Vagina (tissue), 2 donors: ENCODE data around the gene TMEM150A. TPM values are rescaled to one million over a fixed set of nuclear protein-coding genes. Genes with fewer than 3 reads are reported as not detected.
A peak's percentile ranks its signal among the peaks of the same experiment; 100 is the strongest.
"Not testable (repeated sequence)": the region's sequence is repeated elsewhere in the genome, so short reads cannot be mapped to it uniquely, and the experiment has no call there.

Source experiments
- DNase-seq, 2 donors: peaks; one replicate each; pipeline ENCODE4 v3.0.0-alpha.2; 2017; ENCODE audit errors: extremely low spot score in 2 of 2
- H3K27ac ChIP-seq: fragments of 200-600 bp; sonication (generic); one replicate; pipeline ENCODE4 v1.5.1; 2019
- H3K27me3 ChIP-seq: fragments of 200-600 bp; sonication (generic); one replicate; pipeline ENCODE4 v1.5.1; 2019
- H3K36me3 ChIP-seq, 2 donors: fragments of 200-600 bp; sonication (generic); one replicate each; pipeline ENCODE4 v1.5.1; 2017 to 2019
- H3K4me1 ChIP-seq: fragments of 200-600 bp; sonication (generic); one replicate; pipeline ENCODE4 v1.5.1; 2019
- H3K4me3 ChIP-seq, 2 donors: fragments of 200-600 bp; sonication (generic); 1 replicate in 1 of 2; 2 replicates in 1 of 2; pipeline ENCODE4 v1.5.1; 2016 to 2019
- H3K9me3 ChIP-seq: fragments of 200-600 bp; sonication (generic); one replicate; pipeline ENCODE4 v1.5.1; 2019
- CTCF ChIP-seq, 3 experiments: fragments of 450-650 bp in 2 of 3; fragments of 200-600 bp in 1 of 3; sonication (generic) in 1 of 3; IDR thresholded peaks; one replicate each; pipeline ENCODE4 v1.5.1; 2017 to 2019; ENCODE audit warnings: antibody characterized with exemption in 3 of 3, mild to moderate bottlenecking in 2 of 3, moderate library complexity in 2 of 3
- POLR2A ChIP-seq, 2 donors: fragments of 450-650 bp; IDR thresholded peaks; one replicate each; pipeline ENCODE4 v1.6.1; 2017; ENCODE audit warnings: antibody characterized with exemption in 2 of 2, mild to moderate bottlenecking in 2 of 2, moderate library complexity in 2 of 2
- POLR2AphosphoS5 ChIP-seq, 2 donors: sonication (generic); formaldehyde crosslinking; IDR thresholded peaks; one replicate each; pipeline ENCODE4 v1.9.0; 2017; ENCODE audit warnings: antibody characterized with exemption in 2 of 2, mild to moderate bottlenecking in 2 of 2, low read depth in 1 of 2; ENCODE audit not compliant: insufficient read depth in 1 of 2
- intact Hi-C: fragments of 100-400 bp; cut with DNase I; formaldehyde crosslinking; loops from one replicate; pipeline ENCODE4 v1.15.1; 2023
- total RNA-seq: library from RNA; depleted of rRNA; stranded (reverse); fragments of >200 nt; gene quantifications from one replicate; pipeline ENCODE4 v1.2.3, GENCODE V29; 2016

TMEM150A gene
- total RNA-seq, 1 donor from 2014 or later, result 22.6 TPM

GRCh38 chr2:85594715-85595300 is 7.7 kb downstream of the TMEM150A start:
- H3K4me1 ChIP-seq, result peaks cover 48% of the 10 kb centered on the region

GRCh38 chr2:85593023-85593422 is 9.5 kb downstream of the TMEM150A start:
- no peak for DNase-seq
- TF ChIP-seq POLR2A (IDR thresholded peaks at IDR 0.05) (no peak), POLR2AphosphoS5 (IDR thresholded peaks at IDR 0.05; ENCODE audit: insufficient read depth in 1 of 2, low read depth in 1 of 2) (no peak), CTCF (IDR thresholded peaks at IDR 0.05) (no peak)
- Histone ChIP-seq H3K4me1 (peaks cover 63% of the 10 kb centered on the region), H3K27me3 (no peaks in the 10 kb centered on the region), H3K4me3 (no peak overlapping the region), H3K36me3 (peaks cover 0 to 9% of the 10 kb centered on the region in 2 donors), H3K27ac (no peak overlapping the region), H3K9me3 (no peaks in the 10 kb centered on the region)
- intact Hi-C loops, result no loop called here

More at GRCh38 chr2:85594715-85595300, 7.7 kb downstream of the TMEM150A start:
- H3K36me3 ChIP-seq, result peaks cover 0 to 17% of the 10 kb centered on the region in 2 donors
- H3K27ac ChIP-seq, result peak overlapping the region; percentile 90
- no peaks in the 10 kb centered on the region for H3K9me3 ChIP-seq
- DNase-seq, result no peak
- peak overlapping the region; percentile 85 to 95 for H3K4me3 ChIP-seq
- intact Hi-C loops, result no loop called here
- no peaks in the 10 kb centered on the region for H3K27me3 ChIP-seq
- TF ChIP-seq POLR2AphosphoS5 (IDR thresholded peaks at IDR 0.05; ENCODE audit: insufficient read depth in 1 of 2, low read depth in 1 of 2) (no peak), CTCF (IDR thresholded peaks at IDR 0.05) (no peak), POLR2A (IDR thresholded peaks at IDR 0.05) (no peak)

GRCh38 chr2:85592299-85592698 is 10.2 kb downstream of the TMEM150A start:
- DNase-seq, H3K27ac ChIP-seq, H3K4me3 ChIP-seq, H3K36me3 ChIP-seq, H3K9me3 ChIP-seq, intact Hi-C loops, H3K27me3 ChIP-seq: not testable (repeated sequence)
- H3K4me1 ChIP-seq, result peaks cover 68% of the 10 kb centered on the region

- Histone ChIP-seq H3K4me1 (peaks cover 68% of the 10 kb centered on the region), H3K27ac (peak overlapping the region; percentile 39), H3K9me3 (no peaks in the 10 kb centered on the region), H3K27me3 (no peaks in the 10 kb centered on the region), H3K4me3 (no peak overlapping the region), H3K36me3 (no peaks in the 10 kb centered on the region)
- TF ChIP-seq CTCF (IDR thresholded peaks at IDR 0.05), result no peak
- no peak for TF ChIP-seq POLR2A (IDR thresholded peaks at IDR 0.05)
- no peak for TF ChIP-seq POLR2AphosphoS5 (IDR thresholded peaks at IDR 0.05; ENCODE audit: insufficient read depth in 1 of 2, low read depth in 1 of 2)
- intact Hi-C loops, result no loop called here
- no peak for DNase-seq
Observed at GRCh38 chr2:85591563-85591962, 10.9 kb downstream of the TMEM150A start.

- peak overlapping the region; percentile 39 for H3K27ac ChIP-seq
- no peak overlapping the region for H3K4me3 ChIP-seq
- peaks cover 68% of the 10 kb centered on the region for H3K4me1 ChIP-seq
- TF ChIP-seq CTCF (IDR thresholded peaks at IDR 0.05) (no peak), POLR2AphosphoS5 (IDR thresholded peaks at IDR 0.05; ENCODE audit: insufficient read depth in 1 of 2, low read depth in 1 of 2) (no peak), POLR2A (IDR thresholded peaks at IDR 0.05) (no peak)
- no peak for DNase-seq
- intact Hi-C loops, result no loop called here
- no peaks in the 10 kb centered on the region for H3K27me3 ChIP-seq
- no peaks in the 10 kb centered on the region for H3K36me3 ChIP-seq
- H3K9me3 ChIP-seq, result no peaks in the 10 kb centered on the region
Observed at GRCh38 chr2:85590950-85591349, 11.5 kb downstream of the TMEM150A start.
